GM21367 (cell line): ENCODE measurements around the gene STMN1.

Source experiments
- ATAC-seq: cut with Tn5 transposase; IDR thresholded peaks from one replicate; pipeline ENCODE4 v1.9.1; 2021; ENCODE audit not compliant: unreplicated experiment

STMN1 gene

GRCh38 chr1:25896266-25896665, 10.0 kb downstream of the STMN1 start:
- ATAC-seq, result no peak

DNA sequence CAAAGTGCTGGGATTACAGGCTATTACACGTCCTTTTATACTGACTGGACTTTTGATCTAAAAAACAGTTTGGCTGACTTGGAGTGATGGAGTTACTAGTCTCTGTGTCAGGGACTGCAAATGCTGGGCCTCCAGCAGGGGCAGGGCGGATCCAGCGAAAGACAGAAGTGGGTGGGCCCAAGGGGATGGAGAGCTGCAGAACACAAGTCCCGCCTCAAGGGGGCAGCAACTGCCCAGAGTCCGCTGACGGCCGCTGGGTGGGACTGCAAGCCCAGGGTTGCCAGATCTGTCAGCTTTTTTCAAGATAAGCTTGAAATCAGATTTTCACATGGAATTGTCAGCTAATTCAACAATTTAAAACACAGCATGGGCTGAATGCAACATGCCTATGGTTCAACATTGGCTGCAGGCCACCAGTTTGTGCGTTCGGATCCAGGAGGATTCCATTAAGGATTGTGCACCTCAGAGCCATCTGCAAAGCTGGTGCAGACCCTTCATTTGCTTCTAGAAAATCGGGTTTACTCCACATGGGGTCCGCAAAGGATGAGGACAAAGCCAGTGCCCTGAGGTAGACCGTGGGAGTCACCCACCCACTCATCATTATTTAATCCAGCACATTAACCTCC, 10.7 kb downstream of the STMN1 start:
- no peak for ATAC-seq

DNA sequence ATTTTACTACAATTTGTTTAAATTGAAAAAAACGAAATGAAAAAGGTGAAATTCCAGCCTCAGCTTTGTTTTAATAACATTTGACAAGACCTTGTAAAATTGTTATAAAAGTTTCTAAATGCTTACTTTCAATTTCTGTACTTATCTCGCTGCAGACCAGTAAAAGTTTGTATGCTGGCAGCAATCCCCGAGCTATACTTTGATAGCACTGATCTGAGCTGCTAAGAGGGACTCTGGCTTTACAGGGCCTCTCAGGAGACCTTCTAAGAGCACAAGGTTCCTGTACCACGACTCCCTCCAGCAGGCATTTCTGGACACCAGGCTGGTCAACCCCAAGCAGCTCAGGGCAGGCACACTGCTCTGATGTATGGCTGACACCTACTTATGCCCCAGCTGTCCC, 13.1 kb downstream of the STMN1 start:
- ATAC-seq, result no peak

GRCh38 chr1:25891606-25892005, 14.6 kb downstream of the STMN1 start:
- no peak for ATAC-seq

- ATAC-seq, result no peak
These were observed 15.8 kb downstream of the STMN1 start for GRCh38 chr1:25890239-25891034.

DNA sequence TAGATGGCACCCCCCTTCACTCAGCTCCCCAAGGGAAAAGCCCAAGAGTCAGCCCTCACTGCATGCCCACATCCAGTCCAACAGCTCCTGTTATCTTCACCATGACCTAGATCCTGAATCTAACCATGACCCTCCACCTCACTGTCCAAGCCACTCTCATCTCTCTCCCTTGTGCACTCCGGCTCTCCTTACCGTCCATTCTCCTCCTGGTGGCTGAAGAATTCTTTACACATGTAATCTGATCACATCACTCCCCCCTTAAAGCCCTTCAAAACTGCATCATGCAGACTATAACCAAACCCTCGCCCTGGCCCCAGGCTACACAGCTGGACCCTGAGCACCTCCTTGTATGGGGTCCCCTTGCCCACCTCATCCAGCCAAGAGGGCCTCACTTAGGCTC, 16.7 kb downstream of the STMN1 start:
- ATAC-seq, result no peak

DNA sequence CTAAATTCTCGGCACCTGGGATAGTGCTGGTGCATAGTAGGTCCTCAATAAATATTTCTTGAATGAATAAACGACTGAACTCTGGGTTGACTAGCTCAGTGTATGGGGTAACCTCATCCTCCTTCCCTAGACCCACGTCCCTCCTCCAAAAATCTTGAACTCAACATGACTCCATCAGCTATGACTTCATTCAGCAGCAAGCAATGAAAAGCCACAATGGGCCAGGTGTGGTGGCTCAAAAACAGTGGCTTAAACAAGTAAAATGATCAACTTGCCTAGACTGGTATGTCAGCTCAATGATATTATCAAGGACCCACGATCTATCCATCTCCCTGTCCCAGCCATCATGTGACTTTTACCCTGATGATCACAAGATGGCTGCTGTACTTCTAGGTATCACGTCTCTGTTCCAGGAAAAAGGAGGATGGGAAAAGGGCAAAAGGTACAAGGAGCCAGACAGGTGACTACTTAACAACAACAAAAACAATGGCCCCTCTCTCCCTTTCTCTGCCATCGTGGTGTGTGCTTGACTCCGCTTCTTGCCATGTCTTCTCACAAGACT, 17.7 kb downstream of the STMN1 start:
- no peak for ATAC-seq

- no peak for ATAC-seq
These were observed 20.6 kb downstream of the STMN1 start for GRCh38 chr1:25885602-25886001.

DNA sequence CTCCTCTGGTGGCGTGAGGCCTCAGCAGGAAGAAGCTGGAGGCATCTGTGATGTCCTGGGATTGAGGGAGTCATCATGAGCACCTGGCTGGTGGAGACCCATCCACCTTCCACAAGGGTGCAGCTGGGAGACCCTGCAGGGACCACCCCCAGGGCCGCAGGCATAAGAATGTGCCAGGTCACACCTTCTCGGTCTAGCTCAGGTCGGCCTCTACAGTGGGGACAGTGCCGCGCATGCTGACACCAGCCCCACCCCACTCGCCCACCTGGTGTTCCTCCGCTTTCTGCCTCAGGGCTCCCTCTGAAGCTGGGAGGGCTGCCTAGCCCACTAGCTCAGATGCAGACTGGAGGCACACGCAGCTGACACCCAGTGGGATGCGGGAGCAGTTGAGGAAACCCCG, 25.0 kb downstream of the STMN1 start:
- ATAC-seq, result no peak

DNA sequence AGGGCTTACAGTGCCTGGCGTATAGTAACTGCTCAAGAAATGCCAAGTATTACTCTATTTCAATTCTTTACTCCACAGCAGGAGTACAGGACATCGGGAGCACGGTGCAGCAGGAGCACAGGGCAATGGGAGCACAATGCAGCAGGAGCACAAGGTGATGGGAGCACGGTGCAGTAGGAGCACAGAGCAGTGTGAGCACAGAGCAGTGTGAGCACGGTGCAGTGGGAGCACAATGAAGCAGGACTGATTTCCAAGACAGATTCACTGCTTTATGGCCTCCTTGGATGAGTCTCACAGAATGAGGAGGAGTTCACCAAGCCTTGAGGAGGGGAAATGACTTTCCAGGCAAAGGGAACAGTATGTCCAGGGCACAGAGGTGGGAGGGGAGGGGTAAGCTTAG, 25.7 kb downstream of the STMN1 start:
- ATAC-seq, result no peak

GRCh38 chr1:25879675-25880074, 26.5 kb downstream of the STMN1 start:
- no peak for ATAC-seq

DNA sequence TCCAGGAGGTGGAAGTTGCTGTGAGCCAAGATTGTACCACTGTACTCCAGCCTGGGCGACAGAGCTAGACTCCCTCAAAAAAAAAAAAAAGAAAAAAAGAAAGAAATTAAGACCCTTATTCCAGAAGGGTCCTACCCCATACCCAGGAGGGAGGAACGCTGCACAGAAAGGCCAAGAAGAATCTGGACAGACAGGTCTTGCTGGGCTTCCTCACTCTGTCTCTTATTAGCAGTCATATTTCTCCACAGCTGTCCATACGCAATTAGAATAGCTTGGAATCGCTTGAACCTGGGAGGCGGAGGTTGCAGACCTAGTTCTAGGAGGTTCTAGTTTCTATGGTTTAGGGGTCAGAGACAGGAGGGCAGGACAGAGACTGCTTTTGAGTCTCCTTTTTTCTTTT, 27.5 kb downstream of the STMN1 start:
- ATAC-seq, result no peak

GRCh38 chr1:25877155-25877554, 29.1 kb downstream of the STMN1 start:
- no peak for ATAC-seq

- ATAC-seq, result no peak
These were observed 29.5 kb downstream of the STMN1 start for GRCh38 chr1:25876693-25877077.

- ATAC-seq, result no peak
These were observed 30.1 kb downstream of the STMN1 start for GRCh38 chr1:25875856-25876692.

DNA sequence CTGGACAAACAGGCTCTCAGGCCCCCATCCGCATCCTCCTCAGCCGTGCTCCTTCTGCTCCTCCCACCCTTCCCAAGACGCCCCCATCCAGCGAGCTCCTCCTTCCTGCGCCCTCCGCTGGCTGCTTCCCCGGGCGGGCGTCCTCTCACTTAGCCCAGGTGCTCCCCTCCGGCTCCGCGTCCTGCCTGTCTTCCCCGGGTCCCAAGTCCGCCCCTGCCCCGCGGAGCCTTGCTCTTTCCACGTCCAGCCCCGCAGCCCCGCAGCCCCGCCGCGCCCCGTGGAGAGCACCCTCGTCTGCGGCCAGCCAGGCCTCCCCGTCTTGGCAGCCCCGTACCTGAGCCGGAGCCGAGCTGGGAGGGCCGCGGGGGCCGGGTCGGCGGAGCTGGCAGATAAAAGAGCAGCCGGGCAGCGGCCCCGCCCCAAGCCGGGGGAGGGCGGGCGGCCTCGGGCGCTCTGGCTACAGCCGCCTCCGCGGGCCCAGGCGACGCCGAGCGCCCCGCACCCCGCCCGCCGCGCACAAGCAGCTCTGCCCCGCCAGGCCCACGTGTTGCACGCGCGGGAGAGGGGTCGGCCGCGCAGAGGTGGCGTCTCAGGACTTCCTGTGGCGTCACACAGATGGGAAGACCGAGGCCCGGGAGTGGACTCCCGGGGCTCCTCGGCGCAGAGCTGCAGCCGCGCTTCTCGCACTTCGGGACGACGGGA, 30.9 kb downstream of the STMN1 start, which contains the start of gene PAQR7:
PAQR7 (minus strand) TSS at position 555 of the 702 bp plus-strand sequence. CDS start 11,869 bp downstream, outside the sequence.
- ATAC-seq, result no peak

DNA sequence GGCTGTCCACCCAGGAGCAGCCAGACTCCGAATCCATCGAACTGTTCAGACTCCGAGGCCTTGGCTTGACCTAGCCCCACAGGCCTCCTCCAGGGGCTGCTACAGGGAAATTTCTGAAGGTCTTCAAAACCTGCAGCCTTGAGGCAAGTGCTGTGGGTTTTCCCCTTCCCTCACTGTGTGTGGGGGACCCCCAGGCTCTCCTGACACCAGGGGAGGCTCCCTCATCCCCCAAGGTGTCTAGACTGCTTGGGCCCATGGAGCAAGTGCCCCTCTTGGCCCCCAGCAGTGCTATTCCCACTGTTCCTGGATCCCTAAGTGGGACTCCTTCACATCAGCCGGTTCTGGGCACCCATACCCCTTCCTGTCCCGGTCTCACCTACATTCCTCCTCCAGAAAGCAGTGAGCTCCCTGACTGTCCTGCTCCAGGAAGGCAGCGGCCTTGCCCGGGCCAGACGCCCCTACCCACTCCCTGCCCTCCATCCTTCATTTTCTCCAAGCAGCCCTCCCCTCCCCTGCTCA, 31.5 kb downstream of the STMN1 start:
- ATAC-seq, result no peak

GRCh38 chr1:25874209-25874608, 32.0 kb downstream of the STMN1 start:
- ATAC-seq, result no peak

- no peak for ATAC-seq
These were observed 33.1 kb downstream of the STMN1 start for GRCh38 chr1:25873120-25873519.

DNA sequence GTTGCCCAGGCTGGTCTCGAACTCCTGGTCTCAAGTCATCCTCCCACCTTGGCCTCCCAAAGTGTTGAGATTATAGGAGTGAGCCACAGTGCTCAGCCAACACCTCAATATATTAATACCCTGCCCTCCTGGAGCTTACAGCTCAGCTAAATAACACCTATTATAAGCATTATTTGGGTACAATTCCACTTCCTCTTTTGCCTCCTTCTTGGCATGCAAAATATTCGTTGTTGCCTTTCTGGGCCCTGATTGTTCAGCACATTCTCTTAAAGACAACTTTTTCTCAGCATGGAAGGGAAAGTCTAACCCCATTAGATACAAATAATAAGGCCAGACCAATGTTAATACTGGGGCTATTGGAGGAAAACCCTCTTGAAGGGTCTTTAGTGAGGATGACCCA, 33.5 kb downstream of the STMN1 start:
- no peak for ATAC-seq
